Thoracic aorta (tissue), 2 donors: ENCODE measurements around the gene TLE1. TPM values are rescaled to one million over a fixed set of nuclear protein-coding genes. Genes with fewer than 3 reads are reported as not detected.

Source experiments
- ATAC-seq: fragments of 150-250 bp; one replicate; pipeline ENCODE4 v1.8.0; 2017; ENCODE audit warnings: low read depth; ENCODE audit not compliant: insufficient number of reproducible peaks, low FRiP score
- DNase-seq: peaks from one replicate; pipeline ENCODE4 v3.0.0-alpha.2; 2020; ENCODE audit warnings: low spot score
- H3K27ac ChIP-seq, 2 donors: fragments of 200-600 bp; sonication (generic); 1 replicate in 1 of 2; 2 replicates in 1 of 2; pipeline ENCODE4 v1.5.1; 2016; ENCODE audit warnings: mild to moderate bottlenecking in 2 of 2, moderate library complexity in 2 of 2
- H3K27me3 ChIP-seq: fragments of 200-600 bp; sonication (generic); replicated peaks from 2 replicates; pipeline ENCODE4 v1.6.0; 2016; ENCODE audit warnings: mild to moderate bottlenecking; ENCODE audit not compliant: insufficient read depth
- H3K36me3 ChIP-seq: fragments of 200-600 bp; sonication (generic); one replicate; pipeline ENCODE4 v1.5.1; 2016
- H3K4me1 ChIP-seq, 2 donors: fragments of 200-600 bp; sonication (generic); 1 replicate in 1 of 2; 2 replicates in 1 of 2; pipeline versions ENCODE4 v1.5.1 to v1.6.0; 2016; ENCODE audit warnings: low read depth in 2 of 2, mild to moderate bottlenecking in 1 of 2; ENCODE audit not compliant: control insufficient read depth in 1 of 2
- H3K4me3 ChIP-seq: fragments of 200-600 bp; sonication (generic); 2 replicates; pipeline ENCODE4 v1.5.1; 2016; ENCODE audit warnings: mild to moderate bottlenecking
- H3K9me3 ChIP-seq: fragments of 200-600 bp; sonication (generic); 2 replicates; pipeline ENCODE4 v1.5.1; 2016
- CTCF ChIP-seq: fragments of 200-600 bp; sonication (generic); IDR thresholded peaks from one replicate; pipeline ENCODE4 v1.5.1; 2019; ENCODE audit warnings: antibody characterized with exemption
- total RNA-seq, 2 donors: library from RNA; depleted of rRNA; stranded (reverse); fragments of >200 nt; gene quantifications; one replicate each; pipeline versions ENCODE4 v1.1.0 to v1.2.3, GENCODE V29; 2016

The TLE1 gene
- total RNA-seq, 2 donors from 2014 or later = 69.7 to 74.1 TPM

GRCh38 chr9:81634915-81635516 lies 54.3 kb downstream of the TLE1 start:
- peaks cover 0 to 18% of the 10 kb centered on the region in 2 donors for H3K4me1 ChIP-seq
- ATAC-seq (no peak), DNase-seq (no peak)
- TF ChIP-seq CTCF = no peak
- no peaks in the 10 kb centered on the region for H3K36me3 ChIP-seq
- H3K9me3 ChIP-seq = no peaks in the 10 kb centered on the region
- H3K27me3 ChIP-seq = no peaks in the 10 kb centered on the region
- no peak overlapping the region for H3K4me3 ChIP-seq
- no peak overlapping the region for H3K27ac ChIP-seq

- no peak for ATAC-seq
- Histone ChIP-seq H3K9me3 (no peaks in the 10 kb centered on the region), H3K4me1 (peaks cover 0 to 18% of the 10 kb centered on the region in 2 donors), H3K4me3 (no peak overlapping the region), H3K36me3 (no peaks in the 10 kb centered on the region), H3K27ac (no peak overlapping the region), H3K27me3 (no peaks in the 10 kb centered on the region)
- no peak for TF ChIP-seq CTCF
- no peak for DNase-seq
Measured at GRCh38 chr9:81633952-81634854, 55.1 kb downstream of the TLE1 start.

GRCh38 chr9:81632599-81632998 lies 56.7 kb downstream of the TLE1 start:
- H3K27me3 ChIP-seq = no peaks in the 10 kb centered on the region
- H3K27ac ChIP-seq = no peak overlapping the region
- no peaks in the 10 kb centered on the region for H3K36me3 ChIP-seq
- no peak overlapping the region for H3K4me3 ChIP-seq
- peaks cover 5 to 33% of the 10 kb centered on the region in 2 donors for H3K4me1 ChIP-seq
- H3K9me3 ChIP-seq = no peaks in the 10 kb centered on the region
- no peak for TF ChIP-seq CTCF
- no peak for DNase-seq
- ATAC-seq = no peak

GRCh38 chr9:81631218-81631745 lies 58.1 kb downstream of the TLE1 start:
- ATAC-seq = no peak

More at GRCh38 chr9:81631218-81631745, 58.1 kb downstream of the TLE1 start:
- Histone ChIP-seq H3K27me3 (no peaks in the 10 kb centered on the region), H3K27ac (no peak overlapping the region), H3K36me3 (no peaks in the 10 kb centered on the region), H3K4me3 (no peak overlapping the region), H3K9me3 (no peaks in the 10 kb centered on the region), H3K4me1 (peaks cover 7 to 41% of the 10 kb centered on the region in 2 donors)
- TF ChIP-seq CTCF = no peak
- no peak for DNase-seq
